ENCODE data around the gene SKP1.

GRCh38 chr5:134119720-134120119 lies 57.0 kb downstream of the SKP1 start:
- no peak for TF ChIP-seq CTCF (conservative IDR thresholded peaks at IDR 0.05; ENCODE audit: low read depth, low read length)
- TF ChIP-seq EZH2 (IDR thresholded peaks at IDR 0.05; ENCODE audit: low read length, unreplicated experiment) = no peak
- no peak for TF ChIP-seq EZH2phosphoT487 (IDR thresholded peaks at IDR 0.05; ENCODE audit: borderline replicate concordance, low read length)

Measured in PC-3 (cell line).